ENCODE measurements around the gene HOXB7.

HOXB7 gene

DNA sequence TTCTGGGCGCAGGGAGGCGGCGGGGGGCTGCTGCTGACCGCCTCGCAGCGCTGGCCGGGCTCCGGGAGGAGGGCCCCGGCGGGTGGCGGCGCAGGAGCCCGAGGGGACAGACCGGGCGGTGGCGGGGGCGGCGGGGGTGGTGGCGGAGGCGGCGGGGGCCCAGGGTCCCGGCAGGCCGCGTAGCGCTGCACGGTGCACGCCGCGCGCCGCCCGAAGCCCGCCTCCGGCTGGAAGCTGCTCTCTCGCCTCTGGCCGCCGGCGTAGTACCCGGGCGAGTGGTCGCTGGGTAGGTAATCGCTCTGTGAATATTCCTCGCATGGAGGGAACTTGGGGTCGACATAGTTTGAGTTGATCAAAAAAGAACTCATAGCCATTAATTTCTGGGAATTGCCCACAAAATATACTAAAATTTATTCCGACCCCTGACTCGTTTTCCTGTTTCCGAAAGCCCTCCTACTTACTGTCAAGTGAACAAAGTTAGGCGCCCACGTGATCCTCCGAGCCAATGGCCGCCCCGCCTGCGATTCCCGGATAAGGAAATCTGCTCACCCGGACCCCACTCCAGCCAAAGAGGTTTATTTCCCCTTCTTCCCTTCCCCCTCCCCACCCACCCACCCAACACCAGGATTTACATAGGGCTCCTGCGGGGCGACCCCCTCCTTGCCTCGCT is 32.7 kb downstream of the HOXB7 start, which contains the start of gene HOXB4:
HOXB4 (minus strand) TSS at position 405 of the 670 bp plus-strand sequence; CDS start at position 374, 31 bp downstream.
- DNase-seq: no peak

DNA sequence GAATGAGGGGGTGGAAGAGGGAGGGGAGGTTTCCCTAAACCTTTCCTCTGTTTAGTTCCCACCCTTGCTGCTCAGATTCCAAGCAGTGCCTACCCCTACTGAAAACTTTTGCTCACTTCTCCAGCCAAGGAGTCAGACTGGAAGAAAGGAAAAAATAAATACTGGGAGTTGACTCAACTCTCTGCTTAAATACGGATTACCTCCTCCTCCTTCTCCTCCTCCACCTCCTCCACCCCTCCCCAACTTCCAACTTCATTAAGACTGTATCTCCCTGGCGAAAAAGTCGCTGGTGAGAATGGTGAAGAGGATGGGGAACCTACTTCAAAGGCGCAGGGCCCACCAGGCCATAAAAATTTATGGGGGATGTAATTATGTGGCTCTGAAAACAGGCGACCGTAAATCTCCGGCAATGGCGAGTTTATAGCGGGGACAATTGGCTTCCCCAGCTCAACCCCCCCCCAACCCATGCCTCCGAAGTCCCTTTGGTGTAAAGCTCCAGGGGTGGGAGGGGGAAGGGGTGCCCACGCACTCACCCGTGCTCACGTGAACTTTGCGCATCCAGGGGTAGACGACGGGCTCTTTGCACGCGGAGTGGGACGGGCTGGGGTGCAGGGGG is 33.4 kb downstream of the HOXB7 start:
- DNase-seq: no peak

DNA sequence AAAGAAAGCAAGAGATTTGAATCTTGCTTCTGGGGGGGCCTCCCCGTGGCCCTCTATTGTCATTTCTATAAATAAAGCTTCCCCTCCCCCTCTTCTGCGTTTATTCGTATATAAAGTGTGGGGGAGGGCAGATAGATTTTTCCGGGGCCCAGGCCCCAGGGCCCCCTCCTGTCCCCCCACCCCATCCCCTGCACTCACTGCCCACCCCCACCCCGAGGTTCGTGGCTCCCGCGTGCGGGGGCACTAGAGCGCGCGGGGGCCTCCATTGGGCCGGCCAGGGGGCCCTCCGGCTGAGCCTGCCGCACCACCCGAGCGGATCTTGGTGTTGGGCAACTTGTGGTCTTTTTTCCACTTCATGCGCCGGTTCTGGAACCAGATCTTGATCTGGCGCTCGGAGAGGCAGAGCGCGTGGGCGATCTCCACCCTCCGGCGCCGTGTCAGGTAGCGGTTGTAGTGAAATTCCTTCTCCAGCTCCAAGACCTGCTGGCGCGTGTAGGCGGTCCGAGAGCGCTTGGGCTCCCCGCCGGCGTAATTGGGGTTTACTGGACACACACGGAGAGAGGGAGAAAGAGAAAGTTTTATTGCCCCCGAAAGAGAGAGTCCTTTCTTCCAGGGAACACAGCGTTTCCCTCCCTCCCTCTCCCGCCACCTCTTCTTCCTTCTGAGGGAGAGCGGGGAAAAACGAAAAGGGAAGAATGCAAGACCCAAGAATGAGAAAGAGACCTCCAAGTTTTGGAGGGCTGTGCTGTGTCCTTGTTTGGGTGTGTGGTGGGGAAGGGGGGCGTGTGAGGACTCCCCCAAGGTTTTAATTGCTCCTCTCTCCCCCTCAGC is 34.1 kb downstream of the HOXB7 start:
- no peak for DNase-seq

DNA sequence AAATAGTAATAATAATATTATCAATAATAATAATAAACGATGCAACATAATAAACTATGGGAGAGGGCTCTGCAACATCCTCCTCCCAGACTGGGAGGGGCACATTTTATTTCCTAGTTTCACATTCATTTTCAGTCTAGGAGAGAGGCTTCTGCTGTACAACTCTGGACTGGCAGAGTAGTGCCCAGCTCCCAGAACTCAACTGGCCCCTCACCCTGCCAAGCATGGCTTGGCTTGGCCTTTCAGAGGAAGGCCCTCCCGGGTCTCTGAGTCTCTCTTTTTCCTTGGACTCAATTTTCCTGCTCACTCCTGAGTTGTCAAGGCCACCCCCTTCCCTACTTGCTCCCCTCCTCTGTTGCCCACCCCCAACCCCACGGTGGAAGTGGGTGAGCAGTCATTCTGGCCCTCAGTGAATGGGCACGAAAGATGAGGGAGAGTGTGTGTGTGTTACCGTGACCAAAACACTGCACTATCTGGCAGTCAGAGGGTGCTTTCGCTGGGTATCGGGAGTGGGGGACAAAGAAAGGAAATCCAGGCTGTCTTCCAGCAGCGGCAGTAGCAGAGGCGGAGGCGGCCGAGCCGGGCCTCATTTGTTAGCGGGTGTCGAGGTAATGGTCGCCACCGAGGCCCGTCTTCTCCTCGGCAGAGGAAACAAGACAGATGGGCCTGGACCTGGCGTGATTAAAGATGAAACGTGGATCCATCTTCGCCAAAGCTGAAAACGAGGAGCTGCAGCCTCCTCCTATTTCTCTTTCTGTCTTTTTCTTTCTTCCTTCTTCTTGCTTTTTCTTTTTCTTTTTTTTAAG is 34.9 kb downstream of the HOXB7 start:
- DNase-seq: no peak

DNA sequence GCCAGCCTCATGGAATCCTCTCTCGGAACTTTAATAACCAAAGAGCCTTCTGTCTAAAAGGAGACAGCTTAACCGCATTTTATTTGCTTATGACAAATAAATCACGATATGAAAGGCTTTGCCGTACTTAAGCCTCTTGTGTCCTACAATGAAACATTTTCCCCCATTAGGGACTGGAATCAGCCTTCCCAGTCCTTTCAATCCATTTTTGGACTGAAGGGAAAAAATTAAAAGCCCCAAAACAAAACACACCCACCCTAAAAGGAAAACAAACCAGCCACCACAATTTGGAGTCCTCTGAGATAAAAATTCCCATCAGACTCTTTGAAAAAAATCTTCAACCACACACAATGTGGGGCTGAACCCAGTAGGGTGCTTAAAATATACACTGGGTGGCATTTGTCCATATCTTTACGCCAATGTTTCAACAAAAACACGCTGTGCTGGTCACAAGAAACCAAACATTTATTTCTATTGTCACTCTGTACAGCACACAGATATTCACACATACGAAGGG is 35.7 kb downstream of the HOXB7 start:
- no peak for DNase-seq

DNA sequence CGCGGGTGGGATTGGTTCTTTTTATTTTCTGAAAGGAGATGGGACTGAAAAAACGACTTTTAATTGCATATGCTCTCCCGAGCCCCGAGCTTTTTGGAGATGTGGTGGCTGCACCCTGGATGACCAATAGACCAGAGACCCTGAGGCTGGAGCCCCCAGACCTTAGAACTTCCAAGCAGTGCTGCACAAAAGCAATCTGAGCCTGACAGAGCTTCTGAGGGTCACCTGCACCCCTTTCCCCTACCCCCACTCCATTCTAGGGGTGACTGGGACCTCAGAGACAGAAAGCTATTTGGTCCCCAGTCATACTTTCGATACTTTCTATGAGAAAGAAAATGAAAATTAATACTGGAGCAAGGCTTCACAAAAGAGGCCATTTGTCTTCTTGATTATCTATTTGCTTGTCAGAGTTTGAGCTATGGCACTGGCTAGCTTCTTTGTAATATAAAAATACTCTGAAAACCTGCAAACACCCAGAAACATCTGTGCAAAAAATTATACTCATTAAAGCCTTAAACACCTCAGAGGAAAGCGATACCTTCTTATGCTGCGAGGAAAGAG is 36.2 kb downstream of the HOXB7 start:
- no peak for DNase-seq

DNA sequence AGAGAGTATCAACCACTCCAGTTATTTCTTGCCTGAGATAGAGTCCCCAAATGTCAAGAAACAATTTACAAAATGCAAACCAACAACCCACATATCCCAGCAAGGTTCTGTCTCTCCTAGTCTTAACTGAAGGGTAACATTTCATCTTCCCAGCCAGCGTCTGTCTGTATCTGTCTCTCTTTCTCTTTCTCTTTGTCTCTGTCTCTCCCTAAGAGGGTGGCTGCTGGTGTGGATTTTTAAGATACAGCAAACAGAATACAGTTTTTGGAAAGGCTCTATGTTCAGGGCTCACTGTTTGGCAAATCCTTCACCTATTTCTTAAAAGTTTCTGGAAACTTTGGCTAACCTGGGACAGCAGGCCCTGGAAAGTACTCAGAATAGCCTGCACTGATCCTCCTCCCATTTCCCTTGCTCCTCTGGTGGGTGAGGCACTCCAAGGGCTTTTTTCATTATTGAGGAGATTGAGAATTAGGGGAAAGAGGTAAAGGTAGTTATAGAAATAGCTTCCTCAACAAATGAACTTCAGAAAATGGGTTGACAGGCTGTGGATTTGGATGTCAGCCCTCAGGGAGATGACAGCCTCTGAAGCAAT is 38.9 kb downstream of the HOXB7 start:
- no peak for DNase-seq

DNA sequence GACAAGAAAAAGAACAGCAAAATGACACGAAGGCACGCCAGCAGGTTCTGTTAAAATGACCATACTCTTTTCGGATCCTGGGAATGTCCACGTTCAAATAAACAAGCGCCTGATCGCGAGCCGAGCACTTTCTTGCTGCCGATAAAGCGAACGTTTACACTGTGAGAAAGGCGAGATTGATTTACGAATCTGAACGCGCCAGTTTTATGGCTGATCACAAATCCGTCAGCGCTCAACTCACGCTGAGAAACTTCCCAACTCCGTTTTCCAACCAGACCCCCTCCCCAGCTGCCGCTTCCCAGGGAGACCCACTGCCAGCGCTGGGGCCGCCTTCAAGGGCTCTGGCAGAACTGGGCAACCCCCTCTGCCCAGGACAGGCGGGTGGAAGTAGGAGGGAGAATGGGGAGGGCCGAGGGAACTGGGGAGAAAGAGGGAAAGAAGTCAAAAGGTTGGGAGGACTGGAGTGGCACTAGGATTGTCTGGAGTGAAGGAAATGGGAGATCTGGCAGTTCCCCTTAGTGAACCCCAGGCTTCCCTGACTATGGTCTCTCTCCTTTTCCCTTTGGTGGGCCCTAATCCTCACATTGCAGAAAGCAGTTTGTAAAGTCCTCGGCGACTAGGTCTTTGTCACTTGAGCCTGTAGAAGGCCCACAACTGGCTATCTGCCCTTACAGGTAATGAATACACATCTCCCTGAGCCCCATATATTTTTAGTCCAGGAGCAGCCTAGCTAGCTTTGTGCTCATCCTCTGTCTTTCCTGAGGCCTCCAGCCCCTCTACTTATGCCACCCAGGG is 39.6 kb downstream of the HOXB7 start:
- no peak for DNase-seq

DNA sequence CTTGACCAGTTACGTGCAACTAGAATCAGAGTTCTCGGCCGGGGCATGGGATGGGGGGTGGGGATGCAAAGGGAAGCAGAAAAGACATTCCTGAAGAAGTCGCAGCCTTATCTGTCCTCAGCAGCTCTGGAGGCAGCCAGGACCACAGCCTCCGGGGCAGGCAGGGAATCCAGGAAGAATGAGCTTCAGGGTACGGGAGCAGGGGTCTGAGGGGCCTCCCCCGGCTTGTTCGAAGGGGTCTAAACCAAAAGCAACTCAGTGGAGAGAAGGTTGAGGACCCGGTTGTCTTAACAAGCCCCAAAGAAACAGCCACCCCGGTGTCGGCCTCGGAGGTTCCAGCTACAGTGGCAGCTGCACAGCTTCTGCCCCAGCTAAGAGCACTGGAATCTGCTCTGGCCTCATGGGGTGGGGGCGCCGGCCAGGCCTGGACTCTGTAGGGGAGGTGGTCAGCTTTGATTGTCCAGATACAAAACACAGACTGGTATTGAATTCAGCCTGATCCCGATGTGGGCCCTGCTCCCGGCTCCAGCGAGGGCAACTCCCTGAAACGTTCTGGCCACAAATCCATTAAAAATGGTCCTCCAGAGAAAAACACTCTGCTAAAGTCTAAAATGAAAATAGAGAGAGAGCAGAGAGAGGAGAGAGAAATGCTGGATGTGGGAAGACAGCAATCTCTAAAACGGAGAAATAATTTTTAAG is 40.3 kb downstream of the HOXB7 start:
- DNase-seq: no peak

DNA sequence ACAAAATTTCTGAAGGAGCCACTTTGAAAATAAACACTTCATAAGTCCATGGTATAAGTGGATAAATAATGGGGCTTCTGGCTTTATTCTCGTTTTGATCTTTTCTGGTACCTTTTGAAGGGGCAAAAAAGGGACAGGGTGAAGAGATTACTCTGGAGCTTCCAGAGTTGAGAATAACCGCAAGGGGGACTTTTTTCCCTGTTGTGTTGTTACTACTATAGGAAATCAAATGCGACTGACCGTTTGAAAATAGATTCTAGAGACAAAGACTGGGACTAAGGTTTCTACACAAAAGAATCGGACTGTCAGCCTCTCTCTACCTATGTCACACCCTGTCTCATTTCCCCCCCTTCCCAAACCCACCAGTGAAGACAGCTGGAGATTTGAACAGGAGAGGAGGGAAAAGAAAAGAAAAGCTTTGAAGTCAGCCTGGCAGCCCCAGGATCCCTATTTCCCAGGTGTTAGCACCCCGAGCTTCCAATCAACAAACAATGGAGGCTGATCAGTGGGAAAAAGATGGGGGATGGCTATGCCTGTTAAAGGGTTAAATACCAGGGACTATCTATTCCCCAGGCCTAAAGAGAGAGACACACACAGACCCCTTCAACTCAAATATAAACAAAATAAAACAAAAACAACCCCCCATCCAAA is 41.0 kb downstream of the HOXB7 start:
- DNase-seq: no peak

DNA sequence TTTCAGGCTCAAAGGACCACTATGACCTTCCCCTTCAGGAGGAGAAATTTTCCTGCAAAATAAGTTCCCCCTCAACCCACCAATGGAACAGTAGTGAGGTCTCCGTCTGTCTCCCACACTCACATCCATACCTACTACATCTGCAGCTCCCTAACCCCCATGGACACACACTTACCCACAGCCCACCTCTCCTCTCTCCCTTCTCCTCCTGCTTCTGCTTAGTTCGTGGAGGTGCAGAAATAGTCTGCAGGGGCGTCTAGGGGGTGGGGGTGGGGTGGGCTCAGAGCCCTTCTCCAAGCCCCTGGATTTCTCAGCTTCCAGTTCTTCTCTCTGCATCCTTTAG is 41.6 kb downstream of the HOXB7 start:
- no peak for DNase-seq

DNA sequence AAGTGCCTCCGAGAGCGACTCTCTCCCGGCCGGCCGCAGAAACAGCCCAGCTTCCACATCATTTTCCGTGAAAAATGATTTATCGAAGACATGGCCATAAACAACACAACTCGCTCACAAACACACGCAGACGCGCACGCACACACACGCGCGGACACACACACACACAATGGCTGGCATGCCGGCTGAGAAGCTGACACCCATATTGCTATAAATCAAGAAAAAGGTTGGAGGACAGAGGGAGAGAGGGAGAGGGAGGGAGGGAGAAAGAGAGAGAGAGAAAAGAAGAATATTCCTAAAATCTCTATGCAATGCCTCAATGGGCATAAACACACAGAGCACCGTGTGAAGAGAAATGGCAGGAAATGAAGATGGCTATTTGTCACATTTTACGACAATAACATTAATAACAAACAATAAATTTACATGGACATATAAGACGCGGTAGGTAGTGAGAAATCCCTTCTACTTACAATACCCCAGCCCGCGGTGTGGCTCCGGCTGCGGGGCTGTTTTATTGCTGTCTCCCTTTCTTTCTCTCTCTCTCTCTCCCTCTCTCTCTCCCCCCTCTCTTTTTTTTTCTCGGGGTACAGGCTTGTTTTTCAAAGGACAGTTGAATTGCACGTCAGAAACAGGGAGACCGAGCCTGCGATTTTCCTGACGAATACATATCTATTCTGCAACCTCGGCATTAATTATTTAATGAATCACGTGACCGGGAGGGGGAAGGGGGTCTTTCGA is 42.1 kb downstream of the HOXB7 start:
- DNase-seq: no peak

DNA sequence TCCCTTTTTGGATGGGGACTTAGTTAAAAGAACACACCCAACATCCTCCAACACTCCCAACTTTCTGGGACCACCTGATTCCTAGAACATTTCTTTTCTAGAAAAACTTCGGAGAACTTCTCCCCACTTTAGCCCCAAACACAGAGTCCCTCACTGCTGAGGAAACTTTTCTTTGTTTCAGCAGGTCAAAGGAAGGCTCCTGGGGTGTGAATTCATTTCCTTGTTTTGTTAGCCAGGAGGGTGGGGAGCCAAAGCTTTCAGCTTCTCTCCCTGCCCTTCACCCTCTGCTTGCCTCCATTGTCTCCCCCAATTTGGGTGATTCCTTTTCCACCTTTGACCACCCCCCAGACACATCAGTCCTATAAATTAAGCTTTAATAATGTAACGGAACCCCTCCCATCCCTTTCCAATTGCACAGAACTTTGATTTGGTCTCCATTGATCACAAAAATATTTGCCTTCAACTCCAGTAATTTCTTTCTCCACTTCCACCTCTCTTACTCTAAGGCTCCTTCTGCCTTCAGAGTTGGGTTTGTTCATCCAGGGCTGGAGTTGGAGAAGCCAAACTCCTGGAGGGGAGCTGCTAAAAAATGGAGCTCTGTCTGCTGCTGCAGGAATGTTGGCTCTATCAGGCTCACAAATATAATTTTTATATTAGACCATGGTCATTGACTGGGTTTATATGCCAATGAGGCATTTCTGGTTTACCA is 43.0 kb downstream of the HOXB7 start:
- DNase-seq: no peak

DNA sequence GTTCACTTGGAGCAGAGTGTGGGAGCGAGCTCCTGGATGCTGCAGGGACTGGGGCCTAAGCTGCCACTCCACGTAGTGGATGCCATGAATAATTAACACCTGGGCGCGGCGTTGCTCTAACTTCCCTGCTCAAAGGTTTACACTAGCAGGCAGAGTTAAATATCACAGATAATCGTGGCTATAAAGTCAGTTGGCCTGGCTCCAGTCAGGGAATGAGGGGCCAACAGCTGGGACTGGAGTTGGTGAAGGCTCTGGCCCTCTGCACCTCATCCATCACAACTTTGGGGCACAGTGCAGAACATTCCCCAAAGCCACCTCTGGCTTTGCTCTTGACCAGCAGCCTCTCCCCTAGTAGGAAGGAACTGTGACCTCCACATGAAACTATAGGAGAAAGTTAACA is 43.6 kb downstream of the HOXB7 start:
- no peak for DNase-seq

DNA sequence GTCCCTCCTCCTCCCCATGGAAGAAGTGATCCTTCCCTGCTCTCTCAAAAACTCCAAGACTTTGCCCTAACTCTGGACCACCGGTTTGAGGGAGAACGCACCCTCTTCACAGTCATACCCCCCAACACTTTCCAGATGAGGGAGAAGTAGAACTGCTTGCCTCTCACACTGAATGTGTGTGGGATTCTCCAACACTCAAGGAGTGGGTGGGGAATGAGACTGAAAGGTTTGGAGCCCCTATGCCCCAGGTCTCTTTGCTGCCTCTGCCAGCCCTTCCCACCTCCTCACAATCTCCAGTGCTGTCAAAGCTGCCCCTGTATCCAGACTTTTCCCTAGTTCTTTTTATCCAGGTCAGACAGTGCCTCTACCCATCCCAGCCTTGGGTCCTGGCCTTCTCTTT is 44.1 kb downstream of the HOXB7 start:
- no peak for DNase-seq

DNA sequence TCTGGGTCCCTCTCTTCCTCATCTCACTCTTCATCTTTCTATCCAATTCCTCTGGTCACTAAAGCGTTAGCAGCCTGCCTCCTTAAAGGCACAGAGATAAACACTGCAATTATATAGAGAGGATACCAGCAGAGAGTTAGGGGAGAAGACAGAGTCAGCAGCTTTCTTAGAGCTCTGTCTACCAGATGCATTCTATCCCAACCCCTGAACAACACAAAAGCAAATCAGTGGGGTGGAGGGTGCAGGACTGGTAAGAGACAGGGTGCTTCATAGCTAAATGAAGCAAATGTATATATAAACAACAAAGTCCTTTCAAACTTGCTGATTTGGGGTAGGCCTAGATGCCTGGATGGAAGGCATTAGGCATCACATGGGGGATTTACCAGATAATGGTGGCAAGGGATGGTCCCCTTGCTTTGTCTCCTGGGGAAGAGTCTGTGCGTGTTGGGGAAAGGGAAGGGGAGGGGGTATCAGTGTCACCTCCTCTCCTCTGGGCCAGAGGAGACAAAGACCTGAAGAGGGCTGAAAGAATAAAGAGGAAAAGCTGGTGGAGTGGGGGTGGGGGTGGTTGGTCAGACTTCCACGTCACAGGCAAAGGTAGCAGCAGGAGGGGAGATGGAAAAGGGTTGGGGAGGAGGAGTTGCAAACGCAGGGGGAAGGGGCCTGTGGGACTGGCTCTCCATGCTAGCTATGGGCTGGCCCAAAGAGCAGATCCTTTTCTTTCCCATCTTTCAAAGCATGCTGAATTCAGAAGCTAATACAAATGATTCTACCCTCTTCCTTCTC is 44.7 kb downstream of the HOXB7 start:
- DNase-seq: no peak

DNA sequence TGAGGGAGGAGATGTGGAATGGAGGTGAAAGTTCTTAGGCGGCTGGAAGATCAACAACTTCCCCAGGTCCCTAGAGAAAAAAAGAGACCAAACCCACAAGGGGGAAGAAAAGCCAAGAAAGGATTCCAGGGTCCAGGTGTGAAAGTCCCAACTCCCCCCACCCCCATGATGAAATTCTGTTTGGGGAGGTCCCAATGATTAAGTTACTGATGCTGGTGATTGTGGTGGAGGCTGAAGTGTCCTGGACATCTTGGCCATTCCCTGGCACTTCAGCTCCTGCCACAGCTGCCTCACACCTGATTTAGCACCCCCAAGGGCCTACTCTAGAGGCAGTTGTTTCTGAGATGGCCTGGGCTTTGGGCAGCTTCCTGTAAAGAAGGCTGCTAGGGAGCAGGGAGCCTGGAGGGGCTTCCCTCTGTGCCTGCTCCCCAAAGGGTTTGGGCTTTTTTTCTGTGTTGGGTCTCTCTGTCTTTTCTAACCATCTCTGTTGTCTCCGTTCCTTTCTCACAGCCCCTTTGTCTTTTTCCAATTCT is 45.7 kb downstream of the HOXB7 start:
- no peak for DNase-seq

Data from NCI-H526 treated with DMSO at 0.1 percent for 48 hours (cell line).